ENCODE data around the gene CDC42SE1. TPM values are rescaled to one million over a fixed set of nuclear protein-coding genes. Genes with fewer than 3 reads are reported as not detected.

Gene CDC42SE1
- total and polyA plus RNA-seq, 9 of the 15 experiments (the other 6 are each of a cell fraction or from before 2014, with no cell fraction given): 78.1 to 189 (median 114) TPM

GRCh38 chr1:151008244-151009205 lies 50.9 kb downstream of the CDC42SE1 start, which contains the start of gene PRUNE1 (continued):
- TF ChIP-seq, protein P1, sequence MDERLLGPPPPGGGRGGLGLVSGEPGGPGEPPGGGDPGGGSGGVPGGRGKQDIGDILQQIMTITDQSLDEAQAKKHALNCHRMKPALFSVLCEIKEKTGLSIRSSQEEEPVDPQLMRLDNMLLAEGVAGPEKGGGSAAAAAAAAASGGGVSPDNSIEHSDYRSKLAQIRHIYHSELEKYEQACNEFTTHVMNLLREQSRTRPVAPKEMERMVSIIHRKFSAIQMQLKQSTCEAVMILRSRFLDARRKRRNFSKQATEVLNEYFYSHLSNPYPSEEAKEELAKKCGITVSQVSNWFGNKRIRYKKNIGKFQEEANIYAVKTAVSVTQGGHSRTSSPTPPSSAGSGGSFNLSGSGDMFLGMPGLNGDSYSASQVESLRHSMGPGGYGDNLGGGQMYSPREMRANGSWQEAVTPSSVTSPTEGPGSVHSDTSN (CRISPR knock-in tag; IDR thresholded peaks at IDR 0.05; ENCODE audit: low read depth): no peak
- TF ChIP-seq, protein P1 (tag; conservative IDR thresholded peaks at IDR 0.05; ENCODE audit: low read depth): no peak
- TF ChIP-seq MCM3 (IDR thresholded peaks at IDR 0.05): no peak
- TF ChIP-seq ZNF174 (CRISPR knock-in tag; IDR thresholded peaks at IDR 0.05): no peak
- TF ChIP-seq ZNF347 (CRISPR knock-in tag; IDR thresholded peaks at IDR 0.05; ENCODE audit: low read depth): no peak
- no peak for TF ChIP-seq MIER1 (IDR thresholded peaks at IDR 0.05; ENCODE audit: low read depth)
- TF ChIP-seq PURB (CRISPR knock-in tag; IDR thresholded peaks at IDR 0.05; ENCODE audit: low read depth): no peak
- no peak for TF ChIP-seq ERF (CRISPR knock-in tag; IDR thresholded peaks at IDR 0.05)
- TF ChIP-seq NR4A1 (CRISPR knock-in tag; IDR thresholded peaks at IDR 0.05): no peak
- TF ChIP-seq NR4A1 (tag; IDR thresholded peaks at IDR 0.05): peak; percentile 51; the same call in 1 of the 2 replicates
- no peak for TF ChIP-seq TEAD4 (IDR thresholded peaks at IDR 0.05; ENCODE audit: low read length)
- no peak for TF ChIP-seq TEAD4 (CRISPR knock-in tag; IDR thresholded peaks at IDR 0.05; ENCODE audit: borderline replicate concordance)
- TF ChIP-seq ZNF318 (IDR thresholded peaks at IDR 0.05; ENCODE audit: borderline replicate concordance in 1 of 2, low read depth in 1 of 2): 0 out of 4 replicates have a peak, but pooled peaks of 1 of the 2 experiments have one; percentile 24
- TF ChIP-seq HSF4 (CRISPR knock-in tag; IDR thresholded peaks at IDR 0.05; ENCODE audit: borderline replicate concordance): no peak
- no peak; the same call in 1 of the 2 replicates for TF ChIP-seq DMBX1 (CRISPR knock-in tag; IDR thresholded peaks at IDR 0.05; ENCODE audit: borderline replicate concordance)

Measured in K562 (cell line).